ENCODE results near the gene GAP43. TPM values are rescaled to one million over a fixed set of nuclear protein-coding genes. Genes with fewer than 3 reads are reported as not detected.

GAP43 gene
- total and polyA plus RNA-seq, 2 donors = 0.42 to 0.68 TPM

GRCh38 chr3:115635406-115635805 is 12.1 kb downstream of the GAP43 start:
- no peaks in the 10 kb centered on the region for H3K27me3 ChIP-seq (ENCODE audit: control insufficient read depth in 2 of 2, insufficient read depth in 1 of 2, low read length in 1 of 2)
- DNase-seq (ENCODE audit: low read depth in 6 of 9, low spot score in 9 of 9) = no peak

GRCh38 chr3:115638241-115638640 is 14.9 kb downstream of the GAP43 start:
- WGBS = 99% methylated on average over 1 of the region's 1 CpG
- H3K4me3 ChIP-seq (ENCODE audit: low read length in 2 of 2) = no peak overlapping the region
- no peaks in the 10 kb centered on the region for H3K9me3 ChIP-seq (ENCODE audit: control insufficient read depth in 2 of 2, insufficient read depth in 1 of 2, low read length in 1 of 2)
- no peaks in the 10 kb centered on the region for H3K27me3 ChIP-seq (ENCODE audit: control insufficient read depth in 2 of 2, insufficient read depth in 1 of 2, low read length in 1 of 2)
- DNase-seq (ENCODE audit: low read depth in 6 of 9, low spot score in 9 of 9) = no peak
- H3K4me1 ChIP-seq (ENCODE audit: control insufficient read depth in 2 of 2, insufficient read depth in 2 of 2, low read length in 2 of 2) = no peaks in the 10 kb centered on the region
- no peak overlapping the region for H3K27ac ChIP-seq (ENCODE audit: low read depth in 1 of 2, low read length in 1 of 2)
- H3K36me3 ChIP-seq (ENCODE audit: control insufficient read depth in 2 of 2, insufficient read depth in 2 of 2, low read length in 1 of 2) = no peaks in the 10 kb centered on the region

More at GRCh38 chr3:115635406-115635805, 12.1 kb downstream of the GAP43 start:
- WGBS = 89% methylated on average over 1 of the region's 1 CpG
- Histone ChIP-seq H3K4me1 (ENCODE audit: control insufficient read depth in 2 of 2, insufficient read depth in 2 of 2, low read length in 2 of 2) (no peaks in the 10 kb centered on the region), H3K9me3 (ENCODE audit: control insufficient read depth in 2 of 2, insufficient read depth in 1 of 2, low read length in 1 of 2) (no peaks in the 10 kb centered on the region), H3K4me3 (ENCODE audit: low read length in 2 of 2) (no peak overlapping the region), H3K27ac (ENCODE audit: low read depth in 1 of 2, low read length in 1 of 2) (no peak overlapping the region), H3K36me3 (ENCODE audit: control insufficient read depth in 2 of 2, insufficient read depth in 2 of 2, low read length in 1 of 2) (no peaks in the 10 kb centered on the region)

- Histone ChIP-seq H3K27ac (ENCODE audit: low read depth in 1 of 2, low read length in 1 of 2) (no peak overlapping the region), H3K4me1 (ENCODE audit: control insufficient read depth in 2 of 2, insufficient read depth in 2 of 2, low read length in 2 of 2) (no peaks in the 10 kb centered on the region), H3K36me3 (ENCODE audit: control insufficient read depth in 2 of 2, insufficient read depth in 2 of 2, low read length in 1 of 2) (no peaks in the 10 kb centered on the region), H3K4me3 (ENCODE audit: low read length in 2 of 2) (no peak overlapping the region), H3K27me3 (ENCODE audit: control insufficient read depth in 2 of 2, insufficient read depth in 1 of 2, low read length in 1 of 2) (no peaks in the 10 kb centered on the region), H3K9me3 (ENCODE audit: control insufficient read depth in 2 of 2, insufficient read depth in 1 of 2, low read length in 1 of 2) (no peaks in the 10 kb centered on the region)
- DNase-seq (ENCODE audit: low read depth in 6 of 9, low spot score in 9 of 9) = no peak
- WGBS = 96% methylated on average over 1 of the region's 1 CpG
Measured at GRCh38 chr3:115638991-115639390, 15.7 kb downstream of the GAP43 start.

GRCh38 chr3:115644391-115644790 is 21.1 kb downstream of the GAP43 start:
- no peak overlapping the region for H3K27ac ChIP-seq (ENCODE audit: low read depth in 1 of 2, low read length in 1 of 2)
- no peak for DNase-seq (ENCODE audit: low read depth in 6 of 9, low spot score in 9 of 9)
- H3K27me3 ChIP-seq (ENCODE audit: control insufficient read depth in 2 of 2, insufficient read depth in 1 of 2, low read length in 1 of 2) = no peaks in the 10 kb centered on the region
- 97% methylated on average over 1 of the region's 1 CpG for WGBS
- no peaks in the 10 kb centered on the region for H3K9me3 ChIP-seq (ENCODE audit: control insufficient read depth in 2 of 2, insufficient read depth in 1 of 2, low read length in 1 of 2)
- no peaks in the 10 kb centered on the region for H3K4me1 ChIP-seq (ENCODE audit: control insufficient read depth in 2 of 2, insufficient read depth in 2 of 2, low read length in 2 of 2)
- H3K36me3 ChIP-seq (ENCODE audit: control insufficient read depth in 2 of 2, insufficient read depth in 2 of 2, low read length in 1 of 2) = no peaks in the 10 kb centered on the region
- H3K4me3 ChIP-seq (ENCODE audit: low read length in 2 of 2) = no peak overlapping the region

- Histone ChIP-seq H3K4me1 (ENCODE audit: control insufficient read depth in 2 of 2, insufficient read depth in 2 of 2, low read length in 2 of 2) (no peaks in the 10 kb centered on the region), H3K36me3 (ENCODE audit: control insufficient read depth in 2 of 2, insufficient read depth in 2 of 2, low read length in 1 of 2) (no peaks in the 10 kb centered on the region), H3K27me3 (ENCODE audit: control insufficient read depth in 2 of 2, insufficient read depth in 1 of 2, low read length in 1 of 2) (no peaks in the 10 kb centered on the region), H3K4me3 (ENCODE audit: low read length in 2 of 2) (no peak overlapping the region), H3K9me3 (ENCODE audit: control insufficient read depth in 2 of 2, insufficient read depth in 1 of 2, low read length in 1 of 2) (no peaks in the 10 kb centered on the region), H3K27ac (ENCODE audit: low read depth in 1 of 2, low read length in 1 of 2) (no peak overlapping the region)
- no peak for DNase-seq (ENCODE audit: low read depth in 6 of 9, low spot score in 9 of 9)
- 96% methylated on average over 2 of the region's 2 CpGs for WGBS
Measured at GRCh38 chr3:115646027-115646690, 22.8 kb downstream of the GAP43 start.

- 94% methylated on average over 1 of the region's 1 CpG for whole genome bisulfite sequencing
- DNase-seq (ENCODE audit: low read depth in 6 of 9, low spot score in 9 of 9) = no peak
- H3K4me1 ChIP-seq (ENCODE audit: control insufficient read depth in 2 of 2, insufficient read depth in 2 of 2, low read length in 2 of 2) = no peaks in the 10 kb centered on the region
Measured at GRCh38 chr3:115648559-115648958, 25.2 kb downstream of the GAP43 start.

GRCh38 chr3:115651087-115651486 is 27.8 kb downstream of the GAP43 start:
- DNase-seq (ENCODE audit: low read depth in 6 of 9, low spot score in 9 of 9) = no peak
- no peaks in the 10 kb centered on the region for H3K4me1 ChIP-seq (ENCODE audit: control insufficient read depth in 2 of 2, insufficient read depth in 2 of 2, low read length in 2 of 2)
- no peaks in the 10 kb centered on the region for H3K27me3 ChIP-seq (ENCODE audit: control insufficient read depth in 2 of 2, insufficient read depth in 1 of 2, low read length in 1 of 2)
- H3K9me3 ChIP-seq (ENCODE audit: control insufficient read depth in 2 of 2, insufficient read depth in 1 of 2, low read length in 1 of 2) = no peaks in the 10 kb centered on the region
- H3K36me3 ChIP-seq (ENCODE audit: control insufficient read depth in 2 of 2, insufficient read depth in 2 of 2, low read length in 1 of 2) = no peaks in the 10 kb centered on the region
- no peak overlapping the region for H3K27ac ChIP-seq (ENCODE audit: low read depth in 1 of 2, low read length in 1 of 2)
- no peak overlapping the region for H3K4me3 ChIP-seq (ENCODE audit: low read length in 2 of 2)
- WGBS = 87% methylated on average over 1 of the region's 1 CpG

More at GRCh38 chr3:115648559-115648958, 25.2 kb downstream of the GAP43 start:
- H3K4me3 ChIP-seq (ENCODE audit: low read length in 2 of 2) = no peak overlapping the region
- H3K27ac ChIP-seq (ENCODE audit: low read depth in 1 of 2, low read length in 1 of 2) = no peak overlapping the region
- H3K9me3 ChIP-seq (ENCODE audit: control insufficient read depth in 2 of 2, insufficient read depth in 1 of 2, low read length in 1 of 2) = no peaks in the 10 kb centered on the region
- H3K27me3 ChIP-seq (ENCODE audit: control insufficient read depth in 2 of 2, insufficient read depth in 1 of 2, low read length in 1 of 2) = no peaks in the 10 kb centered on the region
- no peaks in the 10 kb centered on the region for H3K36me3 ChIP-seq (ENCODE audit: control insufficient read depth in 2 of 2, insufficient read depth in 2 of 2, low read length in 1 of 2)

GRCh38 chr3:115651599-115651998 is 28.3 kb downstream of the GAP43 start:
- H3K9me3 ChIP-seq (ENCODE audit: control insufficient read depth in 2 of 2, insufficient read depth in 1 of 2, low read length in 1 of 2) = no peaks in the 10 kb centered on the region
- no peak overlapping the region for H3K27ac ChIP-seq (ENCODE audit: low read depth in 1 of 2, low read length in 1 of 2)
- no peaks in the 10 kb centered on the region for H3K36me3 ChIP-seq (ENCODE audit: control insufficient read depth in 2 of 2, insufficient read depth in 2 of 2, low read length in 1 of 2)
- no peak overlapping the region for H3K4me3 ChIP-seq (ENCODE audit: low read length in 2 of 2)
- no peaks in the 10 kb centered on the region for H3K27me3 ChIP-seq (ENCODE audit: control insufficient read depth in 2 of 2, insufficient read depth in 1 of 2, low read length in 1 of 2)
- no peaks in the 10 kb centered on the region for H3K4me1 ChIP-seq (ENCODE audit: control insufficient read depth in 2 of 2, insufficient read depth in 2 of 2, low read length in 2 of 2)
- DNase-seq (ENCODE audit: low read depth in 6 of 9, low spot score in 9 of 9) = no peak
- 93% methylated on average over 2 of the region's 2 CpGs for WGBS

- Histone ChIP-seq H3K4me3 (ENCODE audit: low read length in 2 of 2) (no peak overlapping the region), H3K27me3 (ENCODE audit: control insufficient read depth in 2 of 2, insufficient read depth in 1 of 2, low read length in 1 of 2) (no peaks in the 10 kb centered on the region), H3K27ac (ENCODE audit: low read depth in 1 of 2, low read length in 1 of 2) (no peak overlapping the region), H3K9me3 (ENCODE audit: control insufficient read depth in 2 of 2, insufficient read depth in 1 of 2, low read length in 1 of 2) (no peaks in the 10 kb centered on the region), H3K4me1 (ENCODE audit: control insufficient read depth in 2 of 2, insufficient read depth in 2 of 2, low read length in 2 of 2) (peaks cover 6 to 8% of the 10 kb centered on the region in 2 donors), H3K36me3 (ENCODE audit: control insufficient read depth in 2 of 2, insufficient read depth in 2 of 2, low read length in 1 of 2) (no peaks in the 10 kb centered on the region)
- no peak for DNase-seq (ENCODE audit: low read depth in 6 of 9, low spot score in 9 of 9)
- WGBS = 38% methylated on average over 2 of the region's 2 CpGs
Measured at GRCh38 chr3:115652738-115653137, 29.4 kb downstream of the GAP43 start.
